Fibroblast of skin of left quadriceps (primary cell): ENCODE data around the gene ASB2.

Source experiments
- DNase-seq, 2 experiments: peaks; one replicate each; pipeline ENCODE4 v3.0.0-alpha.2; 2013; ENCODE audit warnings: low read depth in 2 of 2

The ASB2 gene

GRCh38 chr14:94000267-94000666, 23.9 kb upstream of the ASB2 start:
- DNase-seq = no peak

- DNase-seq = no peak
These were observed 23.2 kb upstream of the ASB2 start for GRCh38 chr14:93999573-93999972.

DNA sequence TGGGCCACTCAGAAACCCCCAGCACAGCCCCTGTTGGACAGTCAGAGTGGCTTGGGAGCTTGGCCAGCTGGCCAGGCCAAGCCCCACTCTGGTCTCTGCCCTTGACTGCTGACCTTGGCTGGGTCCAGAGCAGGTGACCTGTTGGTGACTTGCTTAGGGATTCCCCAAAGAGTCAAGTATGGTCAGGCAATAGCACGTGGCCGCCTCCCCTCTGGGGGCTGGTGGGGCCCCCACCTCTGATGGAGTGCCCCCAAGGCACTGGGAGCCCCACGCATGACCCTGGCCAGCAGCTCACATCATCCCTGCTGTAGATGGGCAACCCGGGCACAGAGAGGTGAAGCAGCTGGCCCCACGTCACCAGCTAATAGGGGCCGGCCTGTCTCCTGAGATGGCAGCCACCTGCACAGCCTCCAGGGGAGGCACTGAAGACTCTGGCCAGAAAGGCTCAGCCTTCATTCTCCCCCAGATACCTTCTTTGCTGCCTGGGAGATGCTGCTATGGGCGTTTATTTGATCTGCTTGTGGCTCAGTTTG, 22.6 kb upstream of the ASB2 start:
- no peak for DNase-seq

DNA sequence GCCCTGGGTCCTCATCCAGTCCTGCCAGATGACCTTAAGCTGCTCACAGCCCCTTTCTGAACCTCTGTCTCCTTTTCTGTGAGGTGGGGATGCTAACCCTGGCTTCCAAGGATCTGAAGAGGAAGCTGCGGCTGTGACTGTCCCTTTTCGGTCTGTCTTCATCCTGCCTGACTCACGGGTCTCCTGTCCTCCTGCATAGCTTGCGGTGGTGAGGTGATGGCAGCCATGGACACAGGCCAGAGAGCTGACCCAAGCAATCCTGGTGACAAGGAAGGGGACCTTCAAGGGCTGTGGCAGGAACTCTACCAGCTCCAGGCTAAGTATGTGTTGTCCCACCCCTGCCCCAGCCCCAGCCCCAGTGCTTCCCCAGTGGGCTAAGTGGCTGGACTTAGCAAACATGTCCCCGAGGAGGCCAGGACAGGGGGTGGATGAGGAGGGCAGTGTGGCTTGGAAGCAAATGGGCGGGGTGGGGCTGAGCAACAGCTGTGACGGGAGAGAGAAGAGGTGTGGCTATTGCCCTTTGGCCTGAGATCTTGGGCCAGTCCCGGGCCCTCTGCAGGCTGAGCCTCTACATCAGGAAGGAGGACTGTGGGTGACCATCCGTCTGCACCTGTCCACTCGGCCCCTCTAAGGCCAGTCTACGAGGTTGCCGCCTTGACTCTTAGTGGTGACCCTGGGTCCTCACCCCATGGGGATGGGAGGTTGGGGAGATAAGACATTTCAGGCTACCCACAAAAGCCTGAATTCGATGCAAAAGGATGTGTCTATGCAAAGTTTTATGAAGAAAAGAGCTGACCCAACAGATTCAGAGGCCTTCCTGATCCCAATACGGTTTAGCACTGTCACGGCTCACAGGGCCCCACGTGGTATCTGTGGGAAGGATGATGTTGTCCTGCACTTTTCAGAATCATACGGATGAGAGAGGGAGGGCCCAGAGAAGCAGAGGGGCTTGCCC, 21.8 kb upstream of the ASB2 start:
- no peak for DNase-seq

DNA sequence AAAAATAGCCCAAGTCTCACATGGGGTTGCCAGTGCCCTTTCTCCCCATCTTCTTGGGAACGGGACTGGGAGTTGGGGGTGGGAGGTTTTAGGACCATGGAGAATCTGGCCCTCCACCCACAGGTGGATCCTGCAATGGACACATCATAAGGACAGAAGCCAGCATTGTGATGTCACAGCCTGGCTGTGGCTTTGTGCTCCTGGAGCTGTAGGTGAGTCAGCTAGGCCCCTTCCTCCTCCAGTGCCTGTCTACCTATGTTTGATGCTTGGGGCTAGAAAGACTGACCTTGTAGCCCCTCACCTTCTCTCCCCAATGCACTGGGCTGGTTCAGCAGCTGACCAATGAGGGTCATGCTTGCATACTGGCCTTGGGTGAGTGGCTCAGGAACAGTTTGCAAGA, 20.7 kb upstream of the ASB2 start, which contains the start of gene CCDC197:
CCDC197 (plus strand) TSS at position 220 of the 400 bp plus-strand sequence. CDS start 831 bp downstream, outside the sequence.
- DNase-seq = no peak

GRCh38 chr14:93996130-93996695, 19.8 kb upstream of the ASB2 start:
- no peak for DNase-seq

DNA sequence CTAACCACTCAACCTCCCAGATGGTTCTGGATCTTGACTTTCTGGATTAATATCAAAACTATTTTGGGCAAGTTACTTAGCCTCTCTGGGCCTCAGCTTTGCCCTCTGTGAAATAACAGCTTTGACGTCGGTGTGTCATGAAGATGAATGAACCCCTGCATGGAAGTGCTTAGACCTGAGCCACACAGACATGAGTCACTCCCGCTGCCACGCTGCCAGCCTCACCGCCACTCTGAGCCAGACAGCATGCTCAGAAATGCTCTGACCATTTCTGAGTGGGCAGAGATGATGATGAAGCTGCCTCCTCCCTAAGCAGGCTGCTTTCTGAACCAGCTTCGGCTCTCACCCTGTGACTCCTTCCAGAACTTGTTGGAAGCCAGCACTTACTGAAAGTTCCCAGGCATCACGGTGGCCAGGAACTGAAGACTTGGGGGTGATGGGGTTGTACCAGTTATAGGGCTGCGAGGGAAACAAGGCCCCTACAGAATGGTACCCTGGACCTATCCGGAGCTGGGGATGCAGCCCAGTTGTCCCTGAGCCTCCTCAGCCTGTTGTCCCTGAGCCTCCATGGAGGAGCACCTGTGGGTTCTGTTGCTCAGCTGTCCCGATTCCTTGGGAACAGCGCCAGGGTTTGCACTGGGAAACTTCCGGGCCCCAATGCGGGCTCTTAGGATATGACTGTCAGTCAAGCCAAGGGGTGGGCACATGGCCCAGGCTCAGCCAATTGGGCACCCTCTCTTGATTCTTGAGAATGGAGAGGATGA, 18.7 kb upstream of the ASB2 start:
- DNase-seq = peak in 1 of 2 experiments; percentile 14

DNA sequence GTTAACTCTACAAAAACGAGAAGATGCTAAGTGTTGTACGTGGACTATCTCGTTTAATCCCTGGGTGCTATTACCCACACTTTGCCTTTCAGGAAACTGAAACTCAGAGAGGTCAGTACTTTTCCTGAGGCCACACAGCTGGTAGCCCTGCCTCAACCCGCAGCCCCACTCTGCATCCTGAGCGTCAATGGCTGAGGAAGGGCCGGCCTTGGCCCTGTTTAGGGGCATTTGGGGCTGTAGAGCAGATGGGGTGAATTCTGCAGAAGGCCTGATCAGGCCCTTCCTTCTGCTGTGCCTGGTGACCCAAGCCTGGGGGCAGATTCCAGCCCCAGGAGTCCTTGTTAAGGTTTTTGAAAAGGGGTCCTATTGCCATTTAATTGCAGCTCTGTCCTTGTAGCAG, 17.0 kb upstream of the ASB2 start:
- no peak for DNase-seq

GRCh38 chr14:93991649-93992048, 15.3 kb upstream of the ASB2 start:
- no peak for DNase-seq

DNA sequence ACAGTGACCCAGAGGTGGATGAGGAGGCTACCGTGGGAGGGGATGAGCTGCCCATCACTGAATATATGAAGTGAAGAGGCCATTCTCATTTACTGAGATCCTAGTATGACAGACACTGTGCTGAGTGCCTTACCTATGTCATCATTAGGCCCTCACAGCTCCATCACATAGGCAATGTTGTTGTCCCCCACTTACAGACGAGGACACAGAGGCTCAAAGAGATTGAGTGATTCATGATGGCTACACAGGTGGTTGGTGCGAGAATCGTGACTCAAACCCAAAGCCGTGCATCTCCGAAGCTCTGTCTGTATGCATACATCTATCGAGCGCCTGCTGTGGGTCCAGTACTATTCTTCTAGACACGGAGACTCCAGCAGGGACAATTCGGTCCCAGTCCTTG, 14.8 kb upstream of the ASB2 start:
- DNase-seq = no peak

- DNase-seq = no peak
These were observed 13.6 kb upstream of the ASB2 start for GRCh38 chr14:93989939-93990338.

DNA sequence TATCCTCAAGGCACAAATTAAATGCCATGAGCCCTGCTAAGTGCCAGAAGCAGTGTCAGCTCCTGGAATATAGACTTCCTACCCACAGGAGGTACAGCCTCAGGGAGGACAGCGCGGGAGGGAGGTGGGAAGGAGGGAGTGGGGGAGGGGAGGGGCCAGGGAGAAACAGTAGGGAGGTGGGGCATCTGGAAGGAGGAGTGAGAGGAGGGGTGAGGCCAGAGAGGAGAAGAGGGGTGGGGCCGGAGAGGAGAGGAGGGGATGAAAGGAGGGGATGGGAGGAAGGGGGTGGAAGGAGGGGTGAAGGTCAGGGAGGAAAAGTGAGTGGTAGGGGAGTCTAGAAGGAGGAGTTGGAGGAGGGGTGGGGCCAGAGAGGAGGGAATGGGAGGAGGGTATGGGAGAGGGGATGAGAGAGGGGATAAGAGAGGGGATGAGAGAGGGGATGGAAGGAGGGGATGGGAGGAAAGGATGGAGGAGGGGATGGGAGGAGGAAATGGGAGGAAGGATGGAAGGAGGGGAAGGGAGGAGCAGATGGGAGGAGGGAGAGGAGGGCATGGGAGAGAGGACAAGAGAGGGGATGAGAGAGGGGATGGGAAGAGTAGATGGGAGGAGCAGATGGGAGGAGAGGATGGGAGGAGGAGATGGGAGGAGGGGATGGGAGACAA, 11.6 kb upstream of the ASB2 start:
- no peak for DNase-seq

DNA sequence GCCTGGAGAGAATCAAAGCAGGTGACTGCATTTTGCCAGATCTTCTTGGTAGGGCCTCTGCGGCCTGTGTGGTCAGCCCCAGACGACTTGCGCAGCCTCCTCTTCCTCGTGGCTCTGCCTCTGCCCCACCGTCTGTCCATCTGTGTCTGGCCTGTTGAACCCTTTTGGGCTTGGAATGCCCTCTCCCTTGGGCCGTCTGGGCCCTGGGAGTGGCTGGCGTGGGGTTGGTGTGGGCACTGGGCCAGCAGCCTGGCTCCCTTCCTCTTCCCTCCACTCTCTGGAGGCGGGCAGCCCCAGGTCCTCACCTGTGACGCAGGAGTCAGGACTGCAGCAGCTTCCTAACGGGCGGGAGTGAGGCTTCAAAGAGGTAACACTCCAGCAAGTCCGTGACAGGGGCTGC, 11.0 kb upstream of the ASB2 start:
- no peak for DNase-seq

GRCh38 chr14:93986955-93987354, 10.6 kb upstream of the ASB2 start:
- no peak for DNase-seq

- peak; percentile 71 to 74 for DNase-seq
These were observed 8.6 kb upstream of the ASB2 start for GRCh38 chr14:93984987-93985410.

- DNase-seq = no peak
These were observed 7.7 kb upstream of the ASB2 start for GRCh38 chr14:93984070-93984469.

DNA sequence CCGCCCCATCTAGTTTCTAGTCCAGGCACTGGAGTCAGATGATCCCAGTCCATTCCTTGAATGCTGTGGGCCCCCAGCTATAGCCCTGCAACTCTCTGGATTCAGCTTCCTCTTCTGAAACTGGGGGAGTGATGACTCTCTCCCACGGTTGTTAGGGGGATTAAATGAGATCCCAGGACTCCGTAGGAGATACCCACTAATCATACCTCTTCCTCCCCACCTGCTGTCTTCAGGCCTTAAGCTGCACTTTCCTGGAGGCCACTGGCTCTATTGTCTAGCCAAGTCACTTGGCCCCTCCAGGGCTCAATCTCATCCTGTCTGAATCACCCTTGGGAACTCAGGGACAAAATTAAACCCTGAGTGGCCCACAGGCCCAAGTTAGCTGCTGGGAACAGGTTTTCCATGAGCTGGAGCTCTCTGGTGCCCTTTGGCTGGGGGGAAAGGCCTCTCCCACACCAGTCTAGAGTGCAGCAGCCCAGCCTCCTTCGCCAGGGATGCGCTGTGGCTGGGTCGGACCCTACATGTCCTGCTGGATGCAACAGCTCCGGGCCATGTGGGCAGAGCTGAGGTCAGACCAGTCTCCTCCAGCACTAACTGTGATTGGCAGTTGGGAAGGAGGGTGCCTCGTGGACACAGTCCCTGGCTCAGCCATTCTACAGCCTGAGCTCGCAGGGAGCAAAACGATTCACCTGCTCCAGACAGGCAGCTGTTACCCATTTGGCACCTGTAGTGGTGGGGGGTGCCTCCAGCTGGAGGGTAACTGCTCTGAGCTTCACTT, 6.0 kb upstream of the ASB2 start:
- no peak for DNase-seq

DNA sequence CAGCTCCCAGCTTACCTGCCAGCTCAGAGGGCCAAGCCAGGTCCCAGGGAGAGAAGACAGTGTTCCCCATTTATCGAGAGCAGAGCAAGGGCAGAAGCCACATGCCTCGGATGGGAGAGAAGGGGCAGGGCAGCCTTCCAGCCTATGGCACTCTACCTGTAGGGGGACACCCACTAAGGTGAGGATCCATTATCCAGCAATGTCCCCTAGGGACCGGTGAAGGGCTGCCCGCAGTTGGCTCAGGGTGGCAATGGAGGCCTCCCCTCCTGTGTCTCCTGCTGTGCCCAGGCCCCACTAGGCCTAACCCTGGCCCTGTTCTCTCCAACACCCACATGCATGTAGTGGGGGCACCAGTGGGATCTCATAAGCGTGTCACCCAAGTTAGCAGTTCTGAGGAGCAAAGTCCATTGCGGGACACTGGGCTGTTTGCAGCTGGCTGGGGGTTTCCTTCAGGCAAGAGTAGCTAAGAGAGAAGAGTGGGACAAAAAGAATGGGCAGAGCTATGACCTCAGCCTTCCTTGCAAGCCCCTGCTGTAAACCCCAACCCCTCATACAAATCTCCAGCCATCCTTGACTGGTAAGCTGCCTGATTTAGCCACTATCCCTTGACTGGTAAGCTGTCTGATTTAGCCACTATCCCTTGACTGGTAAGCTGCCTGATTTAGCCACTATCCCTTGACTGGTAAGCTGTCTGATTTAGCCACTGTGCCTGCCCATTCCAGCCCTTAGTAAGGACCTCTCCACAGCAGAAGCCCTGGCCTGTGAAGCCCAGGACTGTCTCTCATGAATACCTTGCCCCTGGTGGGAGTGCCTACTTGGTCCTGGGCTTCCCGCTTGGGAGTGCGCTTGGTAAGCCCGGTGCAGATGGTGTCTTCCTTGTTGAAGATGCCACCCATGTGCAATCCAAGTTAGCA, 5.2 kb upstream of the ASB2 start:
- no peak for DNase-seq

DNA sequence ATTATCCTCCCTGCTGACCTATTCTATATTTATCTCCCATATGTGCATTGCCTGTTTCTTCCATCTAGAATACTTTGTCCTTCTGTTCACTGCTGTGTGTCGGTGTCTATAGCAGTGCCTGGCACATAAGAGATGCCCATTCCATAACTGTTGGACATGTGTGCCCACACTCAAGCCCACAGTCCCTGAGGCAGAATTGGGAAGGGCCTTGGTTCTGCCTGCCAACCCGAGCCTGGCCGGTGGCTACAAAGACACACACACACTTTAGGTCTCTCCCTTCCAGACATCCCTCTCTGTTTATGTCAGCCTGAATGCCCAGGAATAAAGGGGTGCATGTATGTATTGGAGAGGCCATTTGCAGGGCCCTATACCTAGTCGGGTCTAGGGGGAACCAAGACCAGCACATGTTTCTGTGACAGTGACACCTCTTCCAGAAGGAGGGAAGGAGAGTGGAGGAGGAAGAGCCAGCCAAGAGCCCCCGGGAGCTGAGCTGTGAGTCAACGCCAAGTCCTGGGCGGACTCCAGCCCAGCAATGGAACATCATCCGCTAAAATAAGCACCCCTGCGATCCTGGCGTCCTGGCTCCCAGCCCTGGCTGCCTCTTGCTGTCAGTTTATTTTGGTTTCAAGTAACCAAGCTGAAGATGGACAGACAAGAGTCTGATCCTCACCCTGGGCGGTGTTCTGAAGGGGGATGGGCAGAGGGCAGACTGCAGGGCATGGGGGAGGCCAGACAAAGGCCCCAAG, 4.3 kb upstream of the ASB2 start:
- DNase-seq = no peak
